HG03103 (cell line): ENCODE measurements around the gene RAI2.

Experiments
- ATAC-seq: cut with Tn5 transposase; IDR thresholded peaks from one replicate; pipeline ENCODE4 v1.9.1; 2021; ENCODE audit warnings: low read depth; ENCODE audit not compliant: unreplicated experiment

The RAI2 gene

GRCh38 chrX:17860811-17861488 lies at the start of gene RAI2:
RAI2 (minus strand) TSS chrX:17861298; CDS start chrX:17802010, 59,288 bp downstream.
- ATAC-seq = no peak

- no peak for ATAC-seq
Measured at GRCh38 chrX:17888421-17888820, 27.3 kb upstream of the RAI2 start.

GRCh38 chrX:17882680-17883079 lies 21.6 kb upstream of the RAI2 start:
- ATAC-seq = no peak

- no peak for ATAC-seq
Measured at GRCh38 chrX:17878028-17878670, 17.1 kb upstream of the RAI2 start.

- no peak for ATAC-seq
Measured at GRCh38 chrX:17876135-17876534, 15.0 kb upstream of the RAI2 start.

GRCh38 chrX:17869580-17869979 lies 8.5 kb upstream of the RAI2 start:
- no peak for ATAC-seq

GRCh38 chrX:17861489-17862011 lies 452 bp upstream of the RAI2 start:
- ATAC-seq = no peak

- ATAC-seq = no peak
Measured at GRCh38 chrX:17860179-17860780, 818 bp downstream of the RAI2 start.

GRCh38 chrX:17859609-17860178 lies 1.4 kb downstream of the RAI2 start:
- ATAC-seq = no peak

- ATAC-seq = no peak
Measured at GRCh38 chrX:17854531-17854930, 6.6 kb downstream of the RAI2 start.

- ATAC-seq = no peak
Measured at GRCh38 chrX:17854069-17854468, 7.0 kb downstream of the RAI2 start.

GRCh38 chrX:17851874-17852273 lies 9.2 kb downstream of the RAI2 start:
- no peak for ATAC-seq

- no peak for ATAC-seq
Measured at GRCh38 chrX:17848545-17849265, 12.4 kb downstream of the RAI2 start.

- ATAC-seq = no peak
Measured at GRCh38 chrX:17846045-17846444, 15.1 kb downstream of the RAI2 start.

- no peak for ATAC-seq
Measured at GRCh38 chrX:17844236-17844635, 16.9 kb downstream of the RAI2 start.

- no peak for ATAC-seq
Measured at GRCh38 chrX:17842769-17843525, 18.2 kb downstream of the RAI2 start.

- no peak for ATAC-seq
Measured at GRCh38 chrX:17839269-17839668, 21.8 kb downstream of the RAI2 start.

- no peak for ATAC-seq
Measured at GRCh38 chrX:17836830-17837229, 24.3 kb downstream of the RAI2 start.

GRCh38 chrX:17833954-17834353 lies 27.1 kb downstream of the RAI2 start:
- no peak for ATAC-seq

- ATAC-seq = no peak
Measured at GRCh38 chrX:17831255-17831654, 29.8 kb downstream of the RAI2 start.
